Right hindlimb (tissue), 1 donor: ENCODE data around the gene ZNF574.
"Not testable (repeated sequence)": the region's sequence is repeated elsewhere in the genome, so short reads cannot be mapped to it uniquely, and the experiment has no call there.

Experiments used
- DNase-seq: peaks from one replicate; pipeline ENCODE4 v3.0.0-alpha.2; 2018

ZNF574 gene

DNA sequence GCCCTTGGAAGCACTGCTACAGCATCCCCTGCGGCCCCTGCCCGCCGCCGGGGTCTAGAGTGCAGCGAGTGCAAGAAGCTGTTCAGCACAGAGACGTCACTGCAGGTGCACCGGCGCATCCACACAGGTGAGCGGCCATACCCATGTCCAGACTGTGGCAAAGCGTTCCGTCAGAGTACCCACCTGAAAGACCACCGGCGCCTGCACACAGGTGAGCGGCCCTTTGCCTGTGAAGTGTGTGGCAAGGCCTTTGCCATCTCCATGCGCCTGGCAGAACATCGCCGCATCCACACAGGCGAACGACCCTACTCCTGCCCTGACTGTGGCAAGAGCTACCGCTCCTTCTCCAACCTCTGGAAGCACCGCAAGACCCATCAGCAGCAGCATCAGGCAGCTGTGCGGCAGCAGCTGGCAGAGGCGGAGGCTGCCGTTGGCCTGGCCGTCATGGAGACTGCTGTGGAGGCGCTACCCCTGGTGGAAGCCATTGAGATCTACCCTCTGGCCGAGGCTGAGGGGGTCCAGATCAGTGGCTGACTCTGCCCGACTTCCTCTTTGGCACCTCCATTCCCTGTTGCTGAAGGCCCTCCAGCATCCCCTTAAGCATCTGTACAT lies 4.9 kb downstream of the ZNF574 start:
- no peak for DNase-seq

- DNase-seq: no peak
Observed at GRCh38 chr19:42081584-42082203, 5.7 kb downstream of the ZNF574 start.

DNA sequence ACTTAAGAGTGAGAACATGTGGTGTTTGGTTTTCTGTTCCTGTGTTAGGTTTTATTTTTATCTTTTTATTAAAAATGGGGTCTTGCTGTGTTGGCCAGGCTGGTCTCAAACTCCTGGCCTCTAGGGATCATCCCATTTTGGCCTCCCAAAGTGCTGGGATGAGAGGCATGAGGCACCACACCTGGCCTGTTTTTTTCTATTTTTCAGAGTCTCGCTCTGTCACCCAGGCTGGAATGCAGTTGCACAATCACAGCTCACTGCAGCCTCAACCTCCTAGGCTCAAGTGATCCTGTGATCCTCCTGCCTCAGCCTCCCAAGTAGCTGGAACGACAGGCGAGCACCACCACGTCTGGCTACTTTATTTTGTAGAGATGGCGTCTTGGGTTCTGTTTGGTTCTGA lies 7.6 kb downstream of the ZNF574 start:
- no peak for DNase-seq

GRCh38 chr19:42086188-42086736 lies 10.3 kb downstream of the ZNF574 start:
- DNase-seq: no peak

DNA sequence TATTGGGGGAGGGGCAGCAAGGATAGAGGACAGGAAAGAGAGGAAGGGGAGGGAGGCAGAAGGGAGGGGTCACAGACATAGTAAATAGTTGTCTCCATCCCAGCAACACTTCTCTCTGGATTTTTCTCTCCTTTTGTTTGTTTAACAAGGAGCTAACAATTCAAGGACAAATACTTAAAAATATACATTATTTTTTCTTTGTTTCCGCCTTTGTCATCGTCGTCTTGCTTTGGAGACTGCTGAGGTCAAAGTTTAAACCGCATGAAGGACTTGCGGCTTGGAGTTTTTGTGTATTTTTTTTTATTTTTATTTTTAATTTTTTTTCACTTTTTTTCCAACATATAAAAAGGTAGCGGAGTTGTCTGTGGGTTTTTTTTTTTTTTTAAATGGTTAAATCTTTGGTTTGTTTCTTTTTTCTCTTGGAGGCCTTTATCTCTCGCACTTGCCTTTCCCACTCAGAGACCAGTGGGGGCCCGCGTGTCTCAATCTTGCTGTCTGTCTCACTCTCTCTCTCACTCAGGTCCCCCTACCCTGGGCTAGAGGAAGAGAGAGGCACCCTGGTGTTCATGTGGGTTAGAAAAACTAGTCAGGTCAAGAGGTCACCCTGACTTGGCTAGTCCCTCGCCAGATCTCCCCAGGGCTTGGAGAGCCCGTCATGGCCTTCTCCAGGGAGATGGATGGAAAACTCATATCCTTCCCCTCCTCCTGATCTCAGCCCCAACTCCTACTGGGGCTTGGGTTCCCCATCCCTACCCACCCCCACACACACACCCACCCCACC lies 11.0 kb downstream of the ZNF574 start:
- DNase-seq: no peak

- no peak for DNase-seq
Observed at GRCh38 chr19:42088471-42089190, 12.7 kb downstream of the ZNF574 start.

DNA sequence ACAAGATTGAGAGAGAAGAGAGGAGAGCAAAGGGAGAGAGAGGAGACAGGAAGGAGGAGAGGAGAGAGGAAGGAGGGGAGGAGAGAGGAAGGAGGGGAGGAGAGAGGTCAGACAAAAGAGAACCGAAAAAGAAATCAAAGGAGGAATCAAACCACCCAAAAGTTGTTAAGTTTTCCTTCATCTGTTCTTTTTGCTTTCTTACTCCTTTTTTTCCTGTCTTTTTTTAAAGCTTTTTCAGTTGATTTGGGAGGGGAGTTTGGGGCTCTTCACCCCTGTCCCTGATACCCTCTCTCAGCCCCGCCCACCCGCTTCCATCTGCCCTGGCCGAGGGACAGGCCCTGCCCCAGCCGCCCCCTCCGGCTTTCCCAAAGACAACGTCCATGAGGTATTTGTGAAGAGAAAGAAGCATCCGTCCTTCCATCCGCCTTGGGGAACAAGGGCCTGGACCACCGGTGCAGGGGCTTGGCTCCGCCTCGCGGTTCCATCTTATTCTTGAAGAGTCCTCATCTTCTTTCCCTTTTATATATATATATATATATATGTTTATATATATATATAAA lies 13.3 kb downstream of the ZNF574 start:
- DNase-seq: no peak

DNA sequence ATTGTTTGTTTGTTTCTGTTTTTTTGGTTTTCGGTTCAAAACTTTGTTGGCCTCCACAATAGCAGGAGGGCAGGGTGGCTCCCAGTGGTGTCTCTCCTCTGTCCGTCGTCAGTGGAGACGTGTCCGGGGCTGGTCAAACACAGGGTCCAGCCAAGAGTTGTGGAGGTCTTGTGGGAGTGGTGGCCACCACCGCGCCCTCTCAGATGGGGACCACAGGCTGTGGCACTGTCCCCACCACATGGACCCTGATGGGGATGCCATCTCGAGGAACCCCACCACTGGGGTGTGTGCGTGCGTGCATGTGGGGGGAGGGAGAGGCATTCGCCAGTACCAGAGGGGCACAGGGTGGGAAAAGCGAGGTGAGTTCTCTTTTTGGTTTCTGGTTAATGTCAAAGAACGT lies 13.8 kb downstream of the ZNF574 start:
- DNase-seq: no peak

- no peak for DNase-seq
Observed at GRCh38 chr19:42090672-42091071, 14.7 kb downstream of the ZNF574 start.

DNA sequence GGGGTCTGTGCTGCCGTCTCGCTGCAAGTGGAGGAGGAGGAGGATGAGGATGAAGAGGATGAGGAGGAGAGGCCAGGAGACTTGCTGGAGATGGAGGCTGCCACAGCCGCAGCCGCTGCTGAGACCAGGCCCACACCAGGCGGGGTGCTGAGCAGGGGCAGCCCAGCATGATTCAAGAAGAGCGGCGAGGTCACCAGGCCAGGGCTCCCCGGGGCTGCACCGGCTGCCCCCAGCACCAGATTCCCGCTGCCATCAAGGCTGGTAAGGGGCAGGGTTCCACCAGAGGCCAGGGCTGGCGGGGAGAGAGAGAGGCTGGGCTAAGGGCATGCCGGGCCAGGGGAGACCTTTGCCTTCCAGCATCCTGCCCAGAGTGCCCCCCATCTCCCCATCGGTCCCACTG lies 15.3 kb downstream of the ZNF574 start:
- no peak for DNase-seq

- no peak for DNase-seq
Observed at GRCh38 chr19:42091742-42092141, 15.8 kb downstream of the ZNF574 start.

- DNase-seq: no peak
Observed at GRCh38 chr19:42092350-42092749, 16.4 kb downstream of the ZNF574 start.

- no peak for DNase-seq
Observed at GRCh38 chr19:42093505-42093904, 17.5 kb downstream of the ZNF574 start.

DNA sequence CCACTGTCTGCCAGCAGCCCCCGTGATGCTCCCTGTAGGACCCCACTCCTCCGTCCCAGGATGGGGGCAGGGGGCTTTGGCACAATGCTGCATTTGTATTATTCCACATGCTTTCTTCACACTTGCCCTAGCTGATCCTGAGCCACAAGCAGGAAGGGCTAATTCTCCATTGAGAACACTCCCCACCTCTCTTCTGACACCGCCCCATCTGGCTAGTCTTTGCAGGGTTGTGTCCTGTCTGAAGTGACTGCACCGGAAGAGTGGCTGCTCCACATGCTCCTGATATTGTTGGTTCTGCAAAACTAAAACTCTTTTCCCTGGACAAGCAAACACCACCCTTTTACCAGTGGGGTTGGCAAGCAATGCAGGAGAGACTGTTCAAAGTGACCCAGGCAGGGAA lies 18.0 kb downstream of the ZNF574 start:
- no peak for DNase-seq

DNA sequence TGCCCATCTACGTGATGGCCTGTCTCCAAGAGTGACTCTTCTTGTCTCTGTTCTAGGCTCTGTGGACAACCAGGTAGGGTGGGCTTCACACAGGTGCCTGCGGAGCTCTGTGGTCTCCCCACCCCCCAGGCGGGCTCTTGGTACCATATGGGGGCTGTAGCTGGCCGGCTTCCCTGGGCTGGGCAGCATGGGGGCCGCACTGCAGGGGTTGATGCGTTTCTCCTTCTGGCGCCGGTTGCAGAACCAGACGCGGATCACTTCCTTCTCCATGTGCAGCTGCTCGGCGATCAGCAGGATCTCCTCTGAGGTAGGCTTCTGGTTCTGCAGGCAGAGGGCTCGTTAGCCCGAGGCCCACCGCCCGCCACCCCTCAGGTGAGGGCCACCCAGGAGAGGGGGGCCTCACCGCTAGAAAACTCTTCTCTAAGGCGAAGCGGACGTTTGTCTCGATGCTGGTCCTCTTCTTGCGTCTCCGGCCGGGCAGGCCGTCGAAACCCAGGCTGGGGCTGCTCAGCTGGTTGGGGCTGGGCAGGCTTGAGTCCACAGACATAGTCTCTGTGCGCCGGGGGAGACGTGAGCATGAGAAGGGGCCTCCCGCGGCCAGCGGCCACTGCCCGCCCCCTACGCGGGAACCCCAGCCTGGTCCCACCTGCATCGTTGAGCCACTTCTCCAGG lies 19.3 kb downstream of the ZNF574 start:
- no peak for DNase-seq

GRCh38 chr19:42095814-42096230 lies 19.9 kb downstream of the ZNF574 start:
- no peak for DNase-seq

DNA sequence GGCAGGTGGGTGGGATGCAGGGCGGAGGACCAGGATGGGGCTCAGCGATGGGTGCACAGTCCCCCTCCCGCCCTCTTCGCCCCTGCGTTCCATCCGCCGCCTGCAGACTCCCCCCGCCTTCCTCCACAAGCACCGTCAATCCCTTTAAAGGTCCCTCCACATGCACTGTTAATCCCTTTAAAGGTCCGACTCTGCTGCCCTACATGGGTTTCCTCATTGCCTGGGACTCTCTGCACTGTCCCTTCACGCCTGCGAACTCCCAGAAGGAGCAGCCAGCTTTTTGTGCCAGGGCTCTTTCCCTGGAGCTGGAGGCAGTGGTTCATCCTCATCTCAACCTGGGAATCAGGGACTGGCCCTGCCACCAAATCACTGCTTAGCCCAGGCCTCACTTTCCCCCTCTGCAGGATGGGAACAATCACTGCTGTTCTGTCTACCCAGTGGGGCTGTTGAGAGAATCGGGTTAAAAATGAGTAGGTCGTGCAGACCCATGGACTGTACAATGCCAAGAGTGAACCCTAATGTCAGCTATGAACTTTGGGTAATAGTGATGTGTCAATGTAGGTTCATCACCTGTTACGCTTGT lies 20.4 kb downstream of the ZNF574 start:
- DNase-seq: no peak

DNA sequence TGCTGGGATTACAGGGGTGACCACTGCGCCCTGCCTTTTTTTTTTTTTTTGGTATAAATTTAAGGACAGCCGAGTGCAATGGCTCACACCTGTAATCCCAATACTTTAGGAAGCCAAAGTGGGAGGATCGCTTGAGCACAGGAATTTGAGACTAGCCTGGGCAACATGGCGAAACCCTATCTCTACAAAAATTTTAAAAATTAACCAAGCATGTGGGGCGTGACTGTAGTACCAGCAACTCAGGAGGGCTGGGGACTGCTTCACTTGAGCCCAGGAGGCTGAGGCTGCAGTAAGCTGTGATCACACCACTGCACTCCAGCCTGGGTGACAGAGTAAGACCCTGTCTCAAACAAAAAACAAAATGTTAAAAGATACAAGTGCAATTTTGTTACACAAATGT lies 21.5 kb downstream of the ZNF574 start:
- no peak for DNase-seq

- DNase-seq: no peak
Observed at GRCh38 chr19:42098781-42099180, 22.8 kb downstream of the ZNF574 start.

GRCh38 chr19:42099336-42099925 lies 23.5 kb downstream of the ZNF574 start:
- no peak for DNase-seq

GRCh38 chr19:42100241-42100640 lies 24.3 kb downstream of the ZNF574 start:
- DNase-seq: not testable (repeated sequence)

- no peak for DNase-seq
Observed at GRCh38 chr19:42102877-42103276, 26.9 kb downstream of the ZNF574 start.
